Vagina (tissue), 2 donors: ENCODE measurements around the gene CDC7.

ENCODE experiments used
- POLR2A ChIP-seq, 2 donors: fragments of 450-650 bp; IDR thresholded peaks; one replicate each; pipeline ENCODE4 v1.6.1; 2017; ENCODE audit warnings: antibody characterized with exemption in 2 of 2, mild to moderate bottlenecking in 2 of 2, moderate library complexity in 2 of 2
- POLR2AphosphoS5 ChIP-seq, 2 donors: sonication (generic); formaldehyde crosslinking; IDR thresholded peaks; one replicate each; pipeline ENCODE4 v1.9.0; 2017; ENCODE audit warnings: antibody characterized with exemption in 2 of 2, mild to moderate bottlenecking in 2 of 2, low read depth in 1 of 2; ENCODE audit not compliant: insufficient read depth in 1 of 2
- TF ChIP-seq, protein P1 (sequence below), 3 experiments: fragments of 450-650 bp in 2 of 3; fragments of 200-600 bp in 1 of 3; sonication (generic) in 1 of 3; IDR thresholded peaks; one replicate each; pipeline ENCODE4 v1.5.1; 2017 to 2019; ENCODE audit warnings: antibody characterized with exemption in 3 of 3, mild to moderate bottlenecking in 2 of 3, moderate library complexity in 2 of 3

DNA sequence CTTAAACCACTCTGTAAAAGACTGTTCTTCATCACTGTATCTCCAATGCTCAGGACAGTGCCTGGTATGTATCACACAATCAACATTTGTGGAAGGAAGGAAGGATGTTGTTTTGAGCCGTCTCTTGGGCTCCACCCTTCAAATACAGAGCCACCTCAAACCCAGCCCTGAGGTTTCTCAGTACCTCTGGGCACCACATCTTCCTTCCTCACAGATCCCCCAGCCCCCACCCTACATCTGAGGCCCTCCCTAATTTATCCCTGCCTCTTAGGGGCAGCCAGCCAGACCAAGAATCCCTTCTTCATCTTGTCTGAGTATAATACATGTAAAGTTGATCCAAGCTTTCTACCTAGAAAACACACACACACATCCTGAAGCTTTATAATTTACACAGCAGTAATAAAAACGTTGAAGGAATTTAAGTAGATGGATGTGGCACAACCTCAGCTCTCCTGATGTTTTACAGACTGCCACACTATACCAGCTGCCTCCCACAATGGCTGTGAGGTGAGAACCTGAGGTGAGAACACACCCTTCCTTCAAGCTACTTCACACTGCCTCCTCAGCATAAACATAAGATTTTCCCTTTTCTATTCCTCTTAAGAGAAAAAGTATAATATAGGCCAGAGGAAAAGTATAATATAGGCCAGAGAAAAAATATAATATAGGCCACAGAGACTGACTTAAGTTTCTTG lies 48.5 kb downstream of the CDC7 start:
- TF ChIP-seq, protein P1, sequence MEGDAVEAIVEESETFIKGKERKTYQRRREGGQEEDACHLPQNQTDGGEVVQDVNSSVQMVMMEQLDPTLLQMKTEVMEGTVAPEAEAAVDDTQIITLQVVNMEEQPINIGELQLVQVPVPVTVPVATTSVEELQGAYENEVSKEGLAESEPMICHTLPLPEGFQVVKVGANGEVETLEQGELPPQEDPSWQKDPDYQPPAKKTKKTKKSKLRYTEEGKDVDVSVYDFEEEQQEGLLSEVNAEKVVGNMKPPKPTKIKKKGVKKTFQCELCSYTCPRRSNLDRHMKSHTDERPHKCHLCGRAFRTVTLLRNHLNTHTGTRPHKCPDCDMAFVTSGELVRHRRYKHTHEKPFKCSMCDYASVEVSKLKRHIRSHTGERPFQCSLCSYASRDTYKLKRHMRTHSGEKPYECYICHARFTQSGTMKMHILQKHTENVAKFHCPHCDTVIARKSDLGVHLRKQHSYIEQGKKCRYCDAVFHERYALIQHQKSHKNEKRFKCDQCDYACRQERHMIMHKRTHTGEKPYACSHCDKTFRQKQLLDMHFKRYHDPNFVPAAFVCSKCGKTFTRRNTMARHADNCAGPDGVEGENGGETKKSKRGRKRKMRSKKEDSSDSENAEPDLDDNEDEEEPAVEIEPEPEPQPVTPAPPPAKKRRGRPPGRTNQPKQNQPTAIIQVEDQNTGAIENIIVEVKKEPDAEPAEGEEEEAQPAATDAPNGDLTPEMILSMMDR (IDR thresholded peaks at IDR 0.05): no peak
- TF ChIP-seq POLR2AphosphoS5 (IDR thresholded peaks at IDR 0.05; ENCODE audit: insufficient read depth in 1 of 2, low read depth in 1 of 2): no peak
- TF ChIP-seq POLR2A (IDR thresholded peaks at IDR 0.05): no peak
